NCI-H2196 (cell line): Measurements from ENCODE around the gene EARS2.
A peak's percentile ranks its signal among the peaks of the same experiment; 100 is the strongest.
"Not testable (repeated sequence)": the region's sequence is repeated elsewhere in the genome, so short reads cannot be mapped to it uniquely, and the experiment has no call there.

Experiments
- DNase-seq: peaks from one replicate; lab custom pipeline; 2025; ENCODE audit not compliant: unreplicated experiment; lab: John Stamatoyannopoulos, UW

The EARS2 gene

GRCh38 chr16:23528644-23529310, 28.4 kb downstream of the EARS2 start:
- DNase-seq = no peak

- DNase-seq = no peak
Measured at GRCh38 chr16:23527961-23528643, 29.0 kb downstream of the EARS2 start.

GRCh38 chr16:23524886-23525285, 32.3 kb downstream of the EARS2 start:
- DNase-seq = no peak

- DNase-seq = no peak
Measured at GRCh38 chr16:23523876-23524385, 33.2 kb downstream of the EARS2 start.

GRCh38 chr16:23523321-23523720, 33.8 kb downstream of the EARS2 start:
- no peak for DNase-seq

- no peak for DNase-seq
Measured at GRCh38 chr16:23521965-23522364, 35.2 kb downstream of the EARS2 start.

- no peak for DNase-seq
Measured at GRCh38 chr16:23521037-23521743, 36.0 kb downstream of the EARS2 start.

- DNase-seq = no peak
Measured at GRCh38 chr16:23520500-23520899, 36.6 kb downstream of the EARS2 start.

- no peak for DNase-seq
Measured at GRCh38 chr16:23519282-23519681, 37.9 kb downstream of the EARS2 start.

- peak; percentile 6 for DNase-seq
Measured at GRCh38 chr16:23518435-23518891, 38.7 kb downstream of the EARS2 start.

- DNase-seq = no peak
Measured at GRCh38 chr16:23516366-23517137, 40.6 kb downstream of the EARS2 start.

GRCh38 chr16:23515881-23516280, 41.3 kb downstream of the EARS2 start:
- DNase-seq = no peak

- DNase-seq = no peak
Measured at GRCh38 chr16:23514381-23515152, 42.6 kb downstream of the EARS2 start.

GRCh38 chr16:23512168-23512695, 44.9 kb downstream of the EARS2 start:
- no peak for DNase-seq

GRCh38 chr16:23511731-23512130, 45.4 kb downstream of the EARS2 start:
- no peak for DNase-seq

- not testable (repeated sequence) for DNase-seq
Measured at GRCh38 chr16:23510915-23511270, 46.3 kb downstream of the EARS2 start.

- peak; percentile 86 for DNase-seq
Measured at GRCh38 chr16:23510164-23510914, 46.8 kb downstream of the EARS2 start, which contains the start of gene GGA2. TSS of gene GGA2 (minus strand) at chr16:23510494. CDS start at chr16:23510411, 83 bp downstream.

- no peak for DNase-seq
Measured at GRCh38 chr16:23509782-23510163, 47.4 kb downstream of the EARS2 start.

GRCh38 chr16:23509441-23509754, 47.8 kb downstream of the EARS2 start:
- DNase-seq = no peak
